NCI-H1417 (cell line): ENCODE results near the gene SERINC1.

Source experiments
- DNase-seq, 3 experiments: peaks; one replicate each; lab custom pipeline; 2025; lab: John Stamatoyannopoulos, UW

Gene SERINC1

GRCh38 chr6:122432816-122433215 is 38.8 kb downstream of the SERINC1 start:
- DNase-seq = no peak

GRCh38 chr6:122431780-122432179 is 39.8 kb downstream of the SERINC1 start:
- no peak for DNase-seq

- DNase-seq = no peak
Observed at GRCh38 chr6:122429323-122429722, 42.3 kb downstream of the SERINC1 start.

GRCh38 chr6:122428781-122429180 is 42.8 kb downstream of the SERINC1 start:
- DNase-seq = no peak

GRCh38 chr6:122426597-122426996 is 45.0 kb downstream of the SERINC1 start:
- no peak for DNase-seq

GRCh38 chr6:122423734-122424133 is 47.9 kb downstream of the SERINC1 start:
- DNase-seq = no peak

GRCh38 chr6:122422614-122423267 is 48.9 kb downstream of the SERINC1 start:
- DNase-seq = no peak

GRCh38 chr6:122422003-122422402 is 49.6 kb downstream of the SERINC1 start:
- DNase-seq = no peak

GRCh38 chr6:122416825-122417224 is 54.8 kb downstream of the SERINC1 start:
- DNase-seq = peak in 2 of 3 experiments; percentile 19 to 67

- no peak for DNase-seq
Observed at GRCh38 chr6:122412001-122412400, 59.6 kb downstream of the SERINC1 start.

- DNase-seq = no peak
Observed at GRCh38 chr6:122408702-122409458, 62.7 kb downstream of the SERINC1 start.

GRCh38 chr6:122408240-122408639 is 63.4 kb downstream of the SERINC1 start:
- no peak for DNase-seq

GRCh38 chr6:122407712-122408111 is 63.9 kb downstream of the SERINC1 start:
- DNase-seq = no peak

- no peak for DNase-seq
Observed at GRCh38 chr6:122406187-122406586, 65.4 kb downstream of the SERINC1 start.

- no peak for DNase-seq
Observed at GRCh38 chr6:122405417-122405816, 66.2 kb downstream of the SERINC1 start.

GRCh38 chr6:122404444-122404843 is 67.2 kb downstream of the SERINC1 start:
- DNase-seq = no peak

- no peak for DNase-seq
Observed at GRCh38 chr6:122401104-122401503, 70.5 kb downstream of the SERINC1 start.

- peak in 2 of 3 experiments; percentile 4 to 54 for DNase-seq
Observed at GRCh38 chr6:122400462-122401089, 71.0 kb downstream of the SERINC1 start.

GRCh38 chr6:122400121-122400450 is 71.5 kb downstream of the SERINC1 start:
- no peak for DNase-seq

- DNase-seq = peak; percentile 95 to 98 (median 97)
Observed at GRCh38 chr6:122399348-122400120, 72.1 kb downstream of the SERINC1 start, which contains the start of gene HSF2. HSF2 (plus strand) TSS chr6:122399652; CDS start chr6:122399738, 86 bp downstream.

GRCh38 chr6:122399055-122399347 is 72.6 kb downstream of the SERINC1 start:
- DNase-seq = no peak

GRCh38 chr6:122394016-122394415 is 77.6 kb downstream of the SERINC1 start:
- DNase-seq = no peak
